ENCODE data around the gene ABTB1. TPM values are rescaled to one million over a fixed set of nuclear protein-coding genes. Genes with fewer than 3 reads are reported as not detected.

Gene ABTB1
- total and polyA plus RNA-seq, 9 of the 15 experiments (the other 6 are each of a cell fraction or from before 2014, with no cell fraction given): 0.04 to 2.3 (median 0.55) TPM; not detected in 1

DNA sequence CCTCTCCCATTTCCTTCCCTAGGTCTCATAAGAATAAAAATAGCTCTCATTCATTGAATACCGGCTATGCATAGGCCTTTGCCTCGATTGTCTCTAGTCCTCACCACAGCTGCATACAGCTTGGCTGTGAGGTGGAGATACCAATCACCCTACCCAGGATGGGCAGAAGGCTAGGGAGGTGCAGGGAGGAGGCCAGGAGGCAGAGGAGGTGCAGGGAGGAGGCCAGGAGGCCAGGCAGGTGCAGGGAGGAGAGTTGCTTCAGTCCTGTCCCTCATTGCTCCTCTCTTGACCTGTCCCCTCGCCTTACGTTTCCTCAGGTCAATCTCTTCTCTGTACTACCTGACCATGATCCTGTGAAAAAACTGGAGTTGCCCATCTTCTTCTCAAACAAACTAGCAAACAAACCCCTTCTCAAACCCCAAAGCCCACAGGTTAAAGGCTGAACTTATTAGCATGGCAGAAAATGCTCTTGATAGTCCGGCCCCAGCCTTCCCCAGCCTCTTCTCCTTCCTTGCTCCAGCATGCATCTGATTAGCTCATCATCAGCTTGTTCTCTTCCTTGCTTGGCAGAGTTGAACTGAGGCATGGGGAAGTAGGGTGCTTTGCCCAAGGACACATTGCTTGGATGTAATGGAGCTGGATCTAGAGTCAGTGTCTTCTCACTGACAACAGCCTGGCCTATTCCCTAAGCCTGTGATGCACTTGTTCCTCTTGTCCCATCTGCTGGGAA is 27.9 kb upstream of the ABTB1 start (continued):
- TF ChIP-seq, protein P1, sequence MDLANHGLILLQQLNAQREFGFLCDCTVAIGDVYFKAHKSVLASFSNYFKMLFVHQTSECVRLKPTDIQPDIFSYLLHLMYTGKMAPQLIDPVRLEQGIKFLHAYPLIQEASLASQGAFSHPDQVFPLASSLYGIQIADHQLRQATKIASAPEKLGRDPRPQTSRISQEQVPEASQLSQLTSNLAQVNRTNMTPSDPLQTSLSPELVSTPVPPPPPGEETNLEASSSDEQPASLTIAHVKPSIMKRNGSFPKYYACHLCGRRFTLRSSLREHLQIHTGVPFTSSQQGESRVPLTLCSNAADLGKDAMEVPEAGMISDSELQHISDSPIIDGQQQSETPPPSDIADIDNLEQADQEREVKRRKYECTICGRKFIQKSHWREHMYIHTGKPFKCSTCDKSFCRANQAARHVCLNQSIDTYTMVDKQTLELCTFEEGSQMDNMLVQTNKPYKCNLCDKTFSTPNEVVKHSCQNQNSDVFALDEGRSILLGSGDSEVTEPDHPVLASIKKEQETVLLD (IDR thresholded peaks at IDR 0.05): no peak
- TF ChIP-seq HMG20B (CRISPR knock-in tag; IDR thresholded peaks at IDR 0.05) (no peak), ZNF12 (CRISPR knock-in tag; IDR thresholded peaks at IDR 0.05) (no peak)

DNA sequence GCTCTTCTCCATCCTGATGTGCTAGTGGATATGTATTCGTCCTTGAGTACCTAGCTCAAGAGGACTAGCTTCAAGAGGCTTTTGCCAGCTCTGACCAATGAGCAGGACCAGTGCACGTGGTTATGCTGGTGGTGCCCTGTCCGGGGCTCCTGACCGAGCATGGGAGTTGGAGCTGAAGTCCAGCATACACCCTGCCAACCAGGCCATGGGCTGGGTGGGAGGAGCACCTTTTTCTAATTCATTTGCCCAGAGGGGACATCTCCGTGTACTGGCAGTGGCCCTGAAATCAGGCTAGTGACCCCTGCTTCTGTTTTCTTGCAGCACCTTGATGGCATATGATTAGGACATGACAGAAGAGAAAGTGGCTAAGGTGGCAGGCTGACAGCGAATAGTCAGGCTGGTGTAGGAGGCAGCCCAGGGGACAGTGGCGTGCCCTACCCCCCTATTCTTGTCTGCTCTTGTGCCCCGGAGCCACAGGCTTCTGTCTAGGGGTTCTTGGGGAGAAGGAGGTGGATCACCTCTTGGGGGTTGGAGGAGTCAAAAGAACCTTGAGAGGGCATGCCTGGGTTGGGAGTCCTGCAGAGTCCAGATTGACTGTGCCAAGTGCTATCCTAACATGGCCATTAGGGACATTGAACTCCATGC is 27.3 kb upstream of the ABTB1 start:
- H3K9ac ChIP-seq (ENCODE audit: insufficient read depth in 1 of 2, low read depth in 2 of 2, low read length in 2 of 2): no peak overlapping the region; a peak in 1 of 4 replicates
- H2AFZ ChIP-seq (ENCODE audit: low read depth, low read length): no peak overlapping the region
- FAIRE-seq (no peak), DNase-seq (ENCODE audit: extremely low read depth in 1 of 4, low spot score in 3 of 4) (no peak), ATAC-seq (no peak)
- no peaks in the 10 kb centered on the region for H3K9me1 ChIP-seq (ENCODE audit: control insufficient read depth, insufficient read depth, low read length)
- peaks cover 12% of the 10 kb centered on the region; the same call in 2 of the 3 replicates for H3K36me3 ChIP-seq (ENCODE audit: control insufficient read depth, insufficient read depth, low read length)
- no peak overlapping the region for H3K4me3 ChIP-seq
- CTCF ChIA-PET (ENCODE audit: low intra/inter-chr PET ratio): no interaction called here
- H3K4me1 ChIP-seq (replicated peaks in 1 of 2; ENCODE audit: control insufficient read depth in 2 of 2, insufficient read depth in 2 of 2, low read length in 2 of 2): no peaks in the 10 kb centered on the region
- H4K20me1 ChIP-seq (replicated peaks; ENCODE audit: control insufficient read depth, insufficient read depth, low read length): no peaks in the 10 kb centered on the region
- BruUV-seq (replicated peaks): no TSS peak
- H3K9me3 ChIP-seq (replicated peaks; ENCODE audit: control insufficient read depth, insufficient read depth, low read depth, low read length): no peaks in the 10 kb centered on the region
- H3K27ac ChIP-seq (ENCODE audit: extremely low read depth, low read depth, low read length): no peak overlapping the region
- no peaks in the 10 kb centered on the region for H3K79me2 ChIP-seq (ENCODE audit: control insufficient read depth, insufficient read depth, low read length)
- H3K27me3 ChIP-seq (ENCODE audit: control insufficient read depth in 2 of 2, insufficient read depth in 2 of 2, low read length in 2 of 2): no peaks in the 10 kb centered on the region
- in situ Hi-C loops (cut with MboI): no loop called here
- intact Hi-C loops (cut with micrococcal nuclease): no loop called here
- 89% methylated on average over 6 of the region's 8 CpGs for WGBS (ENCODE audit: insufficient coverage, low coverage, missing lambda C conversion rate)
- POLR2A ChIA-PET: interaction anchor here (0.6 to 1.2 kb wide), 2 partner anchors 13 to 1174 kb away, joined by 3 to 5 read pairs; no protein-coding TSS in a partner anchor
- H3K4me2 ChIP-seq (ENCODE audit: insufficient read depth, low read length): no peak overlapping the region
- TF ChIP-seq CCAR2 (IDR thresholded peaks at IDR 0.05; ENCODE audit: low read depth, low read length): no peak
- TF ChIP-seq STAG1 (CRISPR knock-in tag; IDR thresholded peaks at IDR 0.05; ENCODE audit: borderline replicate concordance): no peak
- no peak for TF ChIP-seq RBM22 (IDR thresholded peaks at IDR 0.05; ENCODE audit: low read depth, low read length, poor library complexity, severe bottlenecking)
- no peak for TF ChIP-seq ZNF174 (CRISPR knock-in tag; IDR thresholded peaks at IDR 0.05)
- no peak for TF ChIP-seq BMI1 (IDR thresholded peaks at IDR 0.05; ENCODE audit: low read length)
- TF ChIP-seq PTRF (tag; IDR thresholded peaks at IDR 0.05): no peak
- TF ChIP-seq, protein P2, sequence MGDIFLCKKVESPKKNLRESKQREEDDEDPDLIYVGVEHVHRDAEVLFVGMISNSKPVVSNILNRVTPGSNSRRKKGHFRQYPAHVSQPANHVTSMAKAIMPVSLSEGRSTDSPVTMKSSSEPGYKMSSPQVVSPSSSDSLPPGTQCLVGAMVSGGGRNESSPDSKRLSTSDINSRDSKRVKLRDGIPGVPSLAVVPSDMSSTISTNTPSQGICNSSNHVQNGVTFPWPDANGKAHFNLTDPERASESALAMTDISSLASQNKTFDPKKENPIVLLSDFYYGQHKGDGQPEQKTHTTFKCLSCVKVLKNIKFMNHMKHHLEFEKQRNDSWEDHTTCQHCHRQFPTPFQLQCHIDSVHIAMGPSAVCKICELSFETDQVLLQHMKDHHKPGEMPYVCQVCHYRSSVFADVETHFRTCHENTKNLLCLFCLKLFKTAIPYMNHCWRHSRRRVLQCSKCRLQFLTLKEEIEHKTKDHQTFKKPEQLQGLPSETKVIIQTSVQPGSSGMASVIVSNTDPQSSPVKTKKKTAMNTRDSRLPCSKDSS (IDR thresholded peaks at IDR 0.05; ENCODE audit: low read depth, partially characterized antibody): no peak
- no peak for TF ChIP-seq NFIC (IDR thresholded peaks at IDR 0.05)
- no peak for TF ChIP-seq MYC (IDR thresholded peaks at IDR 0.05; ENCODE audit: low read depth, low read length)
- no peak for TF ChIP-seq MYC (CRISPR knock-in tag; IDR thresholded peaks at IDR 0.05; ENCODE audit: borderline replicate concordance, low read depth)
- TF ChIP-seq HNRNPL (IDR thresholded peaks at IDR 0.05; ENCODE audit: low read depth, low read length): no peak
- no peak for TF ChIP-seq ASH1L (IDR thresholded peaks at IDR 0.05; ENCODE audit: borderline replicate concordance, low read depth, partially characterized antibody)
- no peak for TF ChIP-seq FOXM1 (IDR thresholded peaks at IDR 0.05; ENCODE audit: low read depth)
- TF ChIP-seq FOXM1 (CRISPR knock-in tag; IDR thresholded peaks at IDR 0.05; ENCODE audit: low read depth): no peak
- no peak for TF ChIP-seq HNRNPLL (IDR thresholded peaks at IDR 0.05; ENCODE audit: low read depth, low read length, poor library complexity, severe bottlenecking)

Data from K562 (cell line).